Stomach smooth muscle (tissue), 2 donors: Measurements from ENCODE around the gene UBQLN3.

Source experiments
- H3K27ac ChIP-seq: one replicate; pipeline ENCODE4 v1.7.0; 2013; ENCODE audit warnings: mild to moderate bottlenecking, low read length, inconsistent platforms
- H3K27me3 ChIP-seq, 2 donors: one replicate each; pipeline ENCODE4 v1.7.0; 2013; ENCODE audit warnings: low read length in 2 of 2; ENCODE audit not compliant: insufficient read depth in 2 of 2, control insufficient read depth in 1 of 2
- H3K36me3 ChIP-seq, 2 donors: one replicate each; pipeline ENCODE4 v1.7.0; 2013; ENCODE audit warnings: low read length in 2 of 2; ENCODE audit not compliant: control insufficient read depth in 2 of 2, insufficient read depth in 2 of 2
- H3K4me1 ChIP-seq: one replicate; pipeline ENCODE4 v1.7.0; 2013; ENCODE audit warnings: low read length; ENCODE audit not compliant: control insufficient read depth, insufficient read depth
- H3K4me3 ChIP-seq, 2 donors: one replicate each; pipeline ENCODE4 v1.7.0; 2013; ENCODE audit warnings: low read length in 2 of 2
- H3K9ac ChIP-seq, 2 donors: one replicate each; pipeline ENCODE4 v1.7.0; 2013; ENCODE audit warnings: low read length in 2 of 2, mild to moderate bottlenecking in 1 of 2
- H3K9me3 ChIP-seq, 2 donors: one replicate each; pipeline ENCODE4 v1.7.0; 2013; ENCODE audit warnings: low read length in 2 of 2; ENCODE audit not compliant: control insufficient read depth in 2 of 2
- donor health status: healthy.
- donor health status: Pancreatic carcinoma.

Gene UBQLN3

GRCh38 chr11:5476186-5476819 lies 33.5 kb downstream of the UBQLN3 start:
- Histone ChIP-seq H3K9me3 (no peaks in the 10 kb centered on the region), H3K9ac (no peak overlapping the region), H3K4me1 (no peaks in the 10 kb centered on the region)

GRCh38 chr11:5473921-5474320 lies 35.8 kb downstream of the UBQLN3 start:
- H3K36me3 ChIP-seq, result no peaks in the 10 kb centered on the region
- no peak overlapping the region for H3K4me3 ChIP-seq
- peaks cover 0 to 1% of the 10 kb centered on the region in 2 donors for H3K27me3 ChIP-seq
- no peaks in the 10 kb centered on the region for H3K9me3 ChIP-seq
- no peaks in the 10 kb centered on the region for H3K4me1 ChIP-seq
- no peak overlapping the region for H3K9ac ChIP-seq
- no peak overlapping the region for H3K27ac ChIP-seq

More at GRCh38 chr11:5476186-5476819, 33.5 kb downstream of the UBQLN3 start:
- H3K4me3 ChIP-seq, result no peak overlapping the region
- H3K36me3 ChIP-seq, result no peaks in the 10 kb centered on the region
- no peak overlapping the region for H3K27ac ChIP-seq
- no peaks in the 10 kb centered on the region for H3K27me3 ChIP-seq

GRCh38 chr11:5467527-5467926 lies 42.2 kb downstream of the UBQLN3 start:
- H3K9ac ChIP-seq, result no peak overlapping the region
- no peaks in the 10 kb centered on the region for H3K9me3 ChIP-seq
- no peak overlapping the region for H3K27ac ChIP-seq
- no peaks in the 10 kb centered on the region for H3K36me3 ChIP-seq
- peaks cover 0 to 5% of the 10 kb centered on the region in 2 donors for H3K27me3 ChIP-seq
- no peaks in the 10 kb centered on the region for H3K4me1 ChIP-seq
- H3K4me3 ChIP-seq, result no peak overlapping the region

GRCh38 chr11:5460983-5461621 lies 48.7 kb downstream of the UBQLN3 start:
- no peaks in the 10 kb centered on the region for H3K27me3 ChIP-seq
- H3K9ac ChIP-seq, result no peak overlapping the region
- no peaks in the 10 kb centered on the region for H3K9me3 ChIP-seq
- no peak overlapping the region for H3K4me3 ChIP-seq
- H3K4me1 ChIP-seq, result no peaks in the 10 kb centered on the region
- H3K27ac ChIP-seq, result no peak overlapping the region
- no peaks in the 10 kb centered on the region for H3K36me3 ChIP-seq
